PC-3 (cell line): ENCODE data around the gene STXBP4. TPM values are rescaled to one million over a fixed set of nuclear protein-coding genes. Genes with fewer than 3 reads are reported as not detected.

Experiments
- ATAC-seq: fragments of 200-7000 bp; cut with Tn5 transposase; 2 replicates; pipeline ENCODE4 v1.9.1; 2020; ENCODE audit warnings: mild to moderate bottlenecking, moderate library complexity
- BruUV-seq: library from RNA; stranded (reverse); fragments of 400-500 nt; replicated peaks from 2 replicates; lab custom pipeline; 2021; lab: Mats Ljungman, UMichigan
- CTCF ChIA-PET: fragments of 300-600 bp; sonication (Branson Sonifier 250); formaldehyde crosslinking; loops from one replicate; lab custom pipeline; 2022; ENCODE audit warnings: antibody characterized with exemption; lab: Charles Lee
- POLR2A ChIA-PET: fragments of 300-600 bp; sonication (Branson Sonifier 250); formaldehyde crosslinking; loops from one replicate; lab custom pipeline; 2022; ENCODE audit warnings: antibody characterized with exemption; ENCODE audit not compliant: unreplicated experiment; lab: Charles Lee
- DNase-seq: peaks from one replicate; pipeline ENCODE4 v3.0.0-alpha.2; 2015
- H2AFZ ChIP-seq: fragments of 300-600 bp; sonication (generic); 2 replicates; pipeline ENCODE4 v1.6.0; 2016; ENCODE audit warnings: antibody characterized with exemption, low read length
- H3F3A ChIP-seq: fragments of 300-600 bp; sonication (generic); one replicate; pipeline ENCODE4 v1.6.0; 2017; ENCODE audit warnings: antibody characterized with exemption, low read length, control low read depth, mild to moderate bottlenecking; ENCODE audit not compliant: unreplicated experiment
- H3K27ac ChIP-seq: fragments of 300-600 bp; sonication (generic); 2 replicates; pipeline ENCODE4 v1.5.1; 2016; ENCODE audit warnings: mild to moderate bottlenecking, low read length
- H3K27me3 ChIP-seq: fragments of 300-600 bp; sonication (generic); 2 replicates; pipeline ENCODE4 v1.6.1; 2016; ENCODE audit warnings: low read length, mixed read lengths
- H3K36me3 ChIP-seq: fragments of 300-600 bp; sonication (generic); 2 replicates; pipeline ENCODE4 v1.6.1; 2016; ENCODE audit warnings: low read depth, mixed run types, low read length, mixed read lengths
- H3K4me1 ChIP-seq: fragments of 300-600 bp; sonication (generic); 2 replicates; pipeline ENCODE4 v1.5.1; 2016; ENCODE audit warnings: low read length; ENCODE audit not compliant: insufficient read depth
- H3K4me2 ChIP-seq: fragments of 300-600 bp; sonication (generic); 2 replicates; pipeline ENCODE4 v1.6.0; 2016; ENCODE audit warnings: low read length
- H3K4me3 ChIP-seq: fragments of 300-600 bp; sonication (generic); 2 replicates; pipeline ENCODE4 v1.5.1; 2016; ENCODE audit warnings: mild to moderate bottlenecking, low read length, mixed read lengths
- H3K79me2 ChIP-seq: fragments of 300-600 bp; sonication (generic); 2 replicates; pipeline ENCODE4 v1.6.1; 2017; ENCODE audit warnings: low read length, mixed read lengths
- H3K9ac ChIP-seq: fragments of 300-600 bp; sonication (generic); 2 replicates; pipeline ENCODE4 v1.6.0; 2016; ENCODE audit warnings: mild to moderate bottlenecking, low read length
- H3K9me2 ChIP-seq: fragments of 300-600 bp; sonication (generic); replicated peaks from 2 replicates; pipeline ENCODE4 v1.6.1; 2016; ENCODE audit warnings: mixed run types, low read length, mixed read lengths
- H3K9me3 ChIP-seq: fragments of 300-600 bp; sonication (generic); 2 replicates; pipeline ENCODE4 v1.6.1; 2016; ENCODE audit warnings: low read length, mixed read lengths
- H4K20me1 ChIP-seq: fragments of 300-600 bp; sonication (generic); 2 replicates; pipeline ENCODE4 v1.6.1; 2016; ENCODE audit warnings: low read length, mixed read lengths
- EZH2 ChIP-seq: fragments of 300-600 bp; sonication (generic); IDR thresholded peaks from one replicate; pipeline ENCODE4 v1.6.1; 2017; ENCODE audit warnings: antibody characterized with exemption, mild to moderate bottlenecking, low read length; ENCODE audit not compliant: unreplicated experiment
- EZH2phosphoT487 ChIP-seq: fragments of 300-600 bp; sonication (generic); IDR thresholded peaks from 2 replicates; pipeline ENCODE4 v1.6.1; 2018; ENCODE audit warnings: mild to moderate bottlenecking, antibody characterized with exemption, low read length, borderline replicate concordance
- intact Hi-C: fragments of 100-400 bp; cut with micrococcal nuclease; formaldehyde crosslinking; loops from 2 replicates; pipeline ENCODE4 v1.9.0; 2023
- total RNA-seq: library from RNA; depleted of rRNA; stranded (reverse); fragments of >200 nt; gene quantifications from 2 replicates; pipeline ENCODE4 v1.2.3, GENCODE V29; 2014
- TF ChIP-seq, protein P1 (sequence below): fragments of 300-600 bp; sonication (generic); conservative IDR thresholded peaks from 2 replicates; pipeline ENCODE4 v1.5.1; 2017; ENCODE audit warnings: antibody characterized with exemption, low read depth, mild to moderate bottlenecking, low read length

Gene STXBP4
- total RNA-seq, 1 experiment from 2014 or later = 6.2 TPM

GRCh38 chr17:54996441-54996840 lies 27.9 kb downstream of the STXBP4 start:
- POLR2A ChIA-PET = no interaction called here

GRCh38 chr17:55002458-55002857 lies 33.9 kb downstream of the STXBP4 start:
- ChIA-PET CTCF (interaction anchor here (0.9 kb wide), 1 partner anchor 512 kb away, joined by 4 read pairs; no protein-coding TSS in a partner anchor), POLR2A (no interaction called here)

More at GRCh38 chr17:54996441-54996840, 27.9 kb downstream of the STXBP4 start:
- Histone ChIP-seq H3K9me3 (no peaks in the 10 kb centered on the region), H3K9ac (no peak overlapping the region), H3K27me3 (no peaks in the 10 kb centered on the region), H3K36me3 (peaks cover 3% of the 10 kb centered on the region; the same call in 1 of the 2 replicates), H3K4me2 (no peak overlapping the region), H3K79me2 (no peaks in the 10 kb centered on the region), H3K4me3 (no peak overlapping the region), H4K20me1 (no peaks in the 10 kb centered on the region), H3F3A (no peaks in the 10 kb centered on the region), H3K27ac (no peak overlapping the region), H2AFZ (no peak overlapping the region), H3K4me1 (no peaks in the 10 kb centered on the region), H3K9me2 (no peaks in the 10 kb centered on the region)
- no TSS peak for BruUV-seq
- DNase-seq (no peak), ATAC-seq (no peak)
- TF ChIP-seq, protein P1, sequence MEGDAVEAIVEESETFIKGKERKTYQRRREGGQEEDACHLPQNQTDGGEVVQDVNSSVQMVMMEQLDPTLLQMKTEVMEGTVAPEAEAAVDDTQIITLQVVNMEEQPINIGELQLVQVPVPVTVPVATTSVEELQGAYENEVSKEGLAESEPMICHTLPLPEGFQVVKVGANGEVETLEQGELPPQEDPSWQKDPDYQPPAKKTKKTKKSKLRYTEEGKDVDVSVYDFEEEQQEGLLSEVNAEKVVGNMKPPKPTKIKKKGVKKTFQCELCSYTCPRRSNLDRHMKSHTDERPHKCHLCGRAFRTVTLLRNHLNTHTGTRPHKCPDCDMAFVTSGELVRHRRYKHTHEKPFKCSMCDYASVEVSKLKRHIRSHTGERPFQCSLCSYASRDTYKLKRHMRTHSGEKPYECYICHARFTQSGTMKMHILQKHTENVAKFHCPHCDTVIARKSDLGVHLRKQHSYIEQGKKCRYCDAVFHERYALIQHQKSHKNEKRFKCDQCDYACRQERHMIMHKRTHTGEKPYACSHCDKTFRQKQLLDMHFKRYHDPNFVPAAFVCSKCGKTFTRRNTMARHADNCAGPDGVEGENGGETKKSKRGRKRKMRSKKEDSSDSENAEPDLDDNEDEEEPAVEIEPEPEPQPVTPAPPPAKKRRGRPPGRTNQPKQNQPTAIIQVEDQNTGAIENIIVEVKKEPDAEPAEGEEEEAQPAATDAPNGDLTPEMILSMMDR = no peak
- TF ChIP-seq EZH2phosphoT487 = no peak
- TF ChIP-seq EZH2 = no peak
- intact Hi-C loops = no loop called here
- CTCF ChIA-PET = no interaction called here

DNA sequence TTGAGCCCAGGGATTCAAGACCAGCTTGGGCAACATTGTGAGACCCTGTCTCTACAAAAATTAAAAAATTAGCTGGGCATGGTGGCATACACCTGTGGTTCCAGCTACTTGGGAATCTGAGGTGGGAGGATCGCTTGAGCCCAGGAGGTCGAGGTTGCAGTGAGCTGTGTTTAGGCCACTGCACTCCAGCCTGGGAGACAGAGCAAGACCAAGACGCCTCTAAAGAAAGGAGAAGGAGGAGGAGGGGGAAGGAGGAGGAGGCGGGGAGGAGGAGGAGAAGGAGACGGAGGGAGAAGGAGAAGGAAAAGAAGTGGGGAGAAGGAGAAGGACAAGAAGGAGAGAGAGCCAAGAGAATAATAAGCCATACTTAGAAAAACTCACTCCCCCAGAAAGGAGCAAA lies 35.9 kb downstream of the STXBP4 start:
- Histone ChIP-seq H4K20me1 (no peaks in the 10 kb centered on the region), H3K4me3 (no peak overlapping the region), H3K27ac (no peak overlapping the region), H3K9me2 (no peaks in the 10 kb centered on the region), H3K9me3 (no peaks in the 10 kb centered on the region), H3K4me1 (no peaks in the 10 kb centered on the region), H3K4me2 (no peak overlapping the region), H3K36me3 (peaks cover 3% of the 10 kb centered on the region; the same call in 1 of the 2 replicates), H3K27me3 (no peaks in the 10 kb centered on the region), H2AFZ (no peak overlapping the region), H3K79me2 (no peaks in the 10 kb centered on the region), H3F3A (no peaks in the 10 kb centered on the region), H3K9ac (no peak overlapping the region)
- POLR2A ChIA-PET = no interaction called here
- no peak for ATAC-seq
- CTCF ChIA-PET = interaction anchor here (1.5 kb wide), 1 partner anchor 12 kb away, joined by 10 read pairs; no protein-coding TSS in a partner anchor
- intact Hi-C loops = no loop called here
- TF ChIP-seq, protein P1 = no peak
- TF ChIP-seq EZH2phosphoT487 (no peak), EZH2 (no peak)
- DNase-seq = no peak
- BruUV-seq = no TSS peak

More at GRCh38 chr17:55002458-55002857, 33.9 kb downstream of the STXBP4 start:
- Histone ChIP-seq H3K27me3 (no peaks in the 10 kb centered on the region), H3K9me2 (no peaks in the 10 kb centered on the region), H3K36me3 (peaks cover 3% of the 10 kb centered on the region; the same call in 1 of the 2 replicates), H3K27ac (no peak overlapping the region), H3K9ac (no peak overlapping the region), H3K4me1 (no peaks in the 10 kb centered on the region), H3K4me3 (no peak overlapping the region), H2AFZ (no peak overlapping the region), H3K9me3 (no peaks in the 10 kb centered on the region), H3K4me2 (no peak overlapping the region), H4K20me1 (no peaks in the 10 kb centered on the region), H3F3A (no peaks in the 10 kb centered on the region), H3K79me2 (no peaks in the 10 kb centered on the region)
- no peak for ATAC-seq
- no peak for DNase-seq
- no TSS peak for BruUV-seq
- intact Hi-C loops = no loop called here
- no peak for TF ChIP-seq EZH2
- TF ChIP-seq, protein P1 = no peak
- TF ChIP-seq EZH2phosphoT487 = no peak
